Activated CD4-positive, alpha-beta T cell treated with anti-CD3 and anti-CD28 coated beads, Interleukin-2, Interleukin-4, amounts not matched to agents 100 ng/mL and 50 ng/mL, durations not matched to agents 16 hours and 8 hours (primary cell): ENCODE measurements around the gene F8A1.
A peak's percentile ranks its signal among the peaks of the same experiment; 100 is the strongest.
"Not testable (repeated sequence)": the region's sequence is repeated elsewhere in the genome, so short reads cannot be mapped to it uniquely, and the experiment has no call there.

Experiments used
- DNase-seq: peaks from one replicate; pipeline ENCODE4 v3.0.0-alpha.2; 2020; ENCODE audit warnings: low spot score

Gene F8A1

GRCh38 chrX:154886069-154886788, at the start of gene F8A1:
Gene F8A1 (plus strand): TSS chrX:154886355. CDS start chrX:154886375, 20 bp downstream.
- DNase-seq: peak; percentile 21

- DNase-seq: peak; percentile 36
Observed at GRCh38 chrX:154840856-154841255, 45.3 kb upstream of the F8A1 start.

GRCh38 chrX:154850957-154851611, 35.1 kb upstream of the F8A1 start:
- no peak for DNase-seq

DNA sequence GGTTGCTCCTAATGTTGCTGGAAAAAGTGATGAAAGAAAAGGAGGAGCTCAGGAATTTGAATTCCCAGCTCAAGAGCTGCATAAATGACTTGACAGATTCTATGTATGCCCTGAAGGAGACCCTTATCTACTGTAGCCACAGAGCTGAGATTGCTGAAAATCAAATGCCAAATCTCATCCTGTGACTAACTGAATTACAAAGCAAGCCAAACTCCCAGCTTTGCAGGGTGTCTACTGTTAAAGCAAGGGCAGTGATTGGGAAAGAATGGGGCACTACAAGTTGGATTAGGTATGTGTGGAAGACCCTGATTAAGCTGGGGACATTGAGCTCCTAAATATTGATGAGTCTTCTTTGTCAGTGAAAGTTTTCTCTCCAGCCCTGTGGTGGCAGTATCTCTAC, 30.9 kb upstream of the F8A1 start:
- no peak for DNase-seq

- not testable (repeated sequence) for DNase-seq
Observed at GRCh38 chrX:154868522-154868921, 17.6 kb upstream of the F8A1 start.

DNA sequence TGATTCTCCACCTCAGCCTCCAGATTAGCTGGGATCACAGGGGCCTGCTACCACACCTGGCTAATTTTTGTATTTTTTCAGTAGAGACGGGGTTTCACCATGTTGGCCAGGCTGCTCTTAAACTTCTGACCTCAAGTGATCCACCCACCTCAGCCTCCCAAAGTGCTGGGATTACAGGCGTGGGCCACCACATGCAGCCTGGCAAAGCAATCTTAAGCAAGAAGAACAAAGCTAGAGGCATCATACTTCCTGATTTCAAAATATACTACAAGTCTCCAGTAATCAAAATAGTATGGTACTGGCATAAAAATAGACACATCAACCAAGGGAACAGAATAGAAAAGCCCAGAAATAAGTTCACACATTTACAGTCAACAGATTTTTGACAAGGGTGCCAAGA, 12.8 kb upstream of the F8A1 start:
- DNase-seq: no peak

- DNase-seq: not testable (repeated sequence)
Observed at GRCh38 chrX:154884069-154884468, 2.1 kb upstream of the F8A1 start.

DNA sequence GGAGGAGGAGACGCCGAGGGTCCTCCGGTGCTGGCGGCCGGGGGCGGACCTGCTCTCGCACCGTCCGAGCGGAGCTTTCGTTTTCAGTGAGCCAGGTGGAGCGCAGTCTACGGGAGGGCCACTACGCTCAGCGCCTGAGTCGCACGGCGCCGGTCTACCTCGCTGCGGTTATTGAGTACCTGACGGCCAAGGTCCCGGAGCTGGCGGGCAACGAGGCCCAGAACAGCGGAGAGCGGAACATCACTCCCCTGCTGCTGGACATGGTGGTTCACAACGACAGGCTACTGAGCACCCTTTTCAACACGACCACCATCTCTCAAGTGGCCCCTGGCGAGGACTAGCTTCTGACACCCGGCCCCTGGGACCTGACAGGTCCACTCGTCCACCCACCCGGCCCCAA, 1.1 kb upstream of the F8A1 start:
- not testable (repeated sequence) for DNase-seq

DNA sequence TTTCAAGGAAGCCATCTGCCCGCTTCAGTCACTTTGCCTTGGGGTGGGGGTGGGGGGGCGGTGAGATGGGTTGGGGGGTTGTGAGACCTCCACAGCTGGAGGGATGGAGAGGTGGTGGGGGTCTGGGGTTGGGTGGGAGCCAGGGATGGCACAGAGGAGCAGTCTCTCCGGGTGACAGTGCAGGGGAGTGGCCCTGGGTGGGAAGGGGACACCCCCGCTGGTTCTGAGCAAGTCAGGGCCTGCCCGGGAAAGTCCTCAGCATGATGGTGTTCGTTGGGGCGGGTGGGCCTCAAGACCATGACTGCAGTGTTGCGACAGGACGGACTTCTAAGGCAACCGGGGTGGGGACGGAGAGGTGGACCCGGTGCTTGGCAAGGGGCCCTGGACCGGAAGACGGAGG, 606 bp upstream of the F8A1 start:
- DNase-seq: not testable (repeated sequence)

DNA sequence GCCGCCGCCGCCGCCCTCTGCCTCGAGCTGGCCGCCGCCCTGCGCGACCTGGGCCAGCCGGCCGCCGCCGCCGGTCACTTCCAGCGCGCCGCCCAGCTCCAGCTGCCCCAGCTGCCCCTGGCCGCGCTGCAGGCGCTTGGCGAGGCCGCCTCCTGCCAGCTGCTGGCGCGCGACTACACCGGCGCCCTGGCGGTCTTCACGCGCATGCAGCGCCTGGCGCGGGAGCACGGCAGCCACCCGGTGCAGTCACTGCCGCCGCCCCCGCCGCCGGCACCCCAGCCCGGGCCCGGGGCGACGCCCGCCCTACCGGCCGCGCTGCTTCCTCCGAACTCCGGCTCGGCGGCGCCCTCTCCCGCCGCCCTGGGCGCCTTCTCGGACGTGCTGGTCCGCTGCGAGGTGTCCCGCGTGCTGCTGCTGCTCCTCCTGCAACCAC, 650 bp downstream of the F8A1 start:
- DNase-seq: not testable (repeated sequence)

DNA sequence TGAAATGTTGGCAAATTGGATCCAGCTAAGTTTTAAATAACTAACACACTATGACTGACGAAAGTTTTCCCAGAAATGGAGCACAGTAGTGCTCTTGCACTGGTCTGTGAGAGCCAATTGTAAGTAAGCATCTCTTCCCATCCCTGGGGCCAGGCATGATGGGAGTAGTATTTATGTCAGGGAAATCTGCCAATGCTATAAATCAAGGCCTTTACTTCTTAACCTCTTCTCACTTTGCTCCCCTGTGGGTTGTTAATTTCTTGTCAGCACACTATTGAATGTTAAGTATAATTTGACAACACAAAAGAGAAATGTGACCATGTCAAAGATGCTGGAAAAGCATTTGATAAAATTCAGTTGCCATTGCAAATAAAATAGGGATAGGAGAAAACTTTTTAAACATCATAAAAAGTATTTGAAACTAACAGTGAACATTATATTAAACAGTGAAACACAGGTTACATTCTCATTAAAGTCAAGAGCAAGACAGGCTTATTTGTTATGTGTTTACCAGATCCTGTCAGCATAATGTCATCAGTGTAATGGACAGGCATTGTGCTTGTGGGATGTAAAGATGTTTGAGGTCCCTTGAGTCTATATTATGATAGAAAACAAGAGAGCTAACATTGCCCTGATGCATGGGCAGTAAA, 5.0 kb downstream of the F8A1 start:
- DNase-seq: no peak

- DNase-seq: no peak
Observed at GRCh38 chrX:154892296-154892695, 6.1 kb downstream of the F8A1 start.

GRCh38 chrX:154900323-154900722, 14.2 kb downstream of the F8A1 start:
- no peak for DNase-seq

DNA sequence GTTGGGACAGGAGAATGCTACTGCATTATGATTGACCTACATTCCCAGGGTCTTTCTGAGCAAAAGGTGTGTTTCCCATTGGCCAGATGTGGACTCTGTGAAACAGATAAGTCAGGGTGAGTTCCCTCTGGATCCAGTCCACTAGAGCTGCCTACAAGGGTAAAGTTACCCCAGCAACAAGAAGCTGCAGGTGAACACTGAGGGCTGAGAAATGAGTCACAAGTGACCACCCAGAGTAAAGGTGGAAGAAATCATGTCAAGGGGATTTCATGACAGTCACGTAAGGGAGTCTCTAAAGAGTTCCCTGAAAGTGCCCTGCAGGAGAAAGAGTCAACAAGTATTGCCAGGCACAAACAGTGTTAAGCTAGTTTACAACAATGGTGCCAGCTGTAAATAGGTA, 16.3 kb downstream of the F8A1 start:
- DNase-seq: no peak

- DNase-seq: no peak
Observed at GRCh38 chrX:154908821-154909220, 22.7 kb downstream of the F8A1 start.

DNA sequence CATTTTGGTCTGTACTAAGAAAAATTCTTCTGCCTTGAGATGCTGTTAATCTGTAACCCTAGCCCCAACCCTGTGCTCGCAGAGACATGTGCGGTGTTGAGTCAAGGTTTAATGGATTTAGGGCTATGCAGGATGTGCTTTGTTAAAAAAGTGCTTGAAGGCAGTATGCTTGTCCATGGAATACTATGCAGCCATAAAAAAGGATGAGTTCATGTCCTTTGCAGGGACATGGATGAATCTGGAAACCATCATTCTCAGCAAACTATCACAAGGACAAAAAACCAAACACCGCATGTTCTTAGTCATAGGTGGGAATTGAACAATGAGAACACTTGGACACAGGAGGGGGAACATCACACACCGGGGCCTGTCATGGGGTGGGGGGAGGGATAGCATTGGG, 23.9 kb downstream of the F8A1 start:
- DNase-seq: not testable (repeated sequence)

GRCh38 chrX:154910528-154910927, 24.4 kb downstream of the F8A1 start:
- not testable (repeated sequence) for DNase-seq

- no peak for DNase-seq
Observed at GRCh38 chrX:154914052-154914451, 27.9 kb downstream of the F8A1 start.

GRCh38 chrX:154918060-154918483, 31.9 kb downstream of the F8A1 start:
- peak; percentile 31 for DNase-seq

DNA sequence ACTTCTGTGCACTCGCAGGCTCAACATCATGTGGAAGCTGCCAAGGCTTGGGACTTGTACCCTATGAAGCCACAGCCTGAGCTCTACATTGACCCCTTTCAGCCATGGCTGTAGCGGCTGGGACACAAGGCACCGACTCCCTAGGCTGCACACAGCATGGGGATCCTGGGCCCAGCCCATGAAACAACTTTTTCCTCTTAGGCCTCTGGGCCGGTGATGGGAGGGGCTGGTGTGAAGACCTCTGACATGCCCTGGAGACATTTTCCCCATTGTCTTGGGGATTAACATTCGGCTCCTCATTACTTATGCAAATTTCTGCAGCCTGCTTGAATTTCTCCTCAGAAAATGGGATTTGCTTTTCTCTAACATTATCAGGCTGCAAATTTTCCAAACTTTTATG, 38.6 kb downstream of the F8A1 start:
- DNase-seq: not testable (repeated sequence)
